Islet of Langerhans (tissue), 1 donor: ENCODE measurements around the gene C1orf146.
"Not testable (repeated sequence)": the region's sequence is repeated elsewhere in the genome, so short reads cannot be mapped to it uniquely, and the experiment has no call there.

Experiments used
- FAIRE-seq: peaks from one replicate; lab custom pipeline; 2011; peaks lifted over from hg19 to GRCh38; lab: Jason Lieb, UNC

Gene C1orf146

GRCh38 chr1:92274939-92275338 lies 57.2 kb downstream of the C1orf146 start:
- no peak for FAIRE-seq

DNA sequence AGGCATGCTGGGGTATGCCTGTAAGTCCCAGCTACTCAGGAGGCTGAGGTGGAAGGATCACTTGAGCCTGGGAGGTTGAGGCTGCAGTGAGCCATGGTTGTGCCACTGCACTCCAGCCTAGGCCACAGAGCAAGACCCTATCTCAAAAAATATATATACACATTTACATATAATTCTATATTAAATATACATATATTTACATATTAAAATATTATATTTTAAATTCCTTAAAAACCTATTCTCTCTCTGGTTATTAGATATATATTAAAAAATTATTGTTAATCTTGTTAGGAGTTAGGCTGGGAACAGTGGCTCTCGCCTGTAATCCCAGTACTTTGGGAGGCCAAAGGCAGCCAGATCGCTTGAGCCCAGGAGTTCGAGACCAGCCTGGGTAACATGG lies 58.4 kb downstream of the C1orf146 start:
- FAIRE-seq, result no peak

DNA sequence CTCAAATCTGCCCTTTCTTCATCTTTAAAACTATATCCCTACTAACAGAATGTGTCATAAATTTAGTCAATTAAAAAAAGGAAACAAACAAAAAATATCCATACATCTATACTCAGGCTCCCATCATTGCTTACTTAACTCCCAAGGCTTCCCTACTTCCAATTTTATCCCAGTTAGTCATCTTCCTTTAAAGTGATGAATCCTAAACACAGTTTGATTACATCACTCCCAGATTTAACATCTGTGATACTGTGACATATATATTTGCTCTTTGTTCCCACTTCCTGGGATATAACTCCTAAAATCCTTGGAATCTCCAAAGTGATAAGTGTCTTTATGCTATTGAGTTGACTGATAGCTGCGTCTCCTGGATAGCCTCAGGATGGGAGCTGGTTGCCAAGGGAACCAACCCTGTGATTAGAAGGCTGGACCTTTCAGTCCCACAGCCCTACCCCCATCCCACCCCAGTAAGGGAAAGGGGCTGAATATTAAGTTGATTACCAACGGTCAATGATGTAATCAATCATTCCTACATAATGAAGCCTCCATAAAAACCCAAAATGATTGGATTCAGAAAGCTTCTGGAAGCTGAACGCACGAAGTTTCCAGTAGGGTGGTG lies 59.5 kb downstream of the C1orf146 start:
- no peak for FAIRE-seq

DNA sequence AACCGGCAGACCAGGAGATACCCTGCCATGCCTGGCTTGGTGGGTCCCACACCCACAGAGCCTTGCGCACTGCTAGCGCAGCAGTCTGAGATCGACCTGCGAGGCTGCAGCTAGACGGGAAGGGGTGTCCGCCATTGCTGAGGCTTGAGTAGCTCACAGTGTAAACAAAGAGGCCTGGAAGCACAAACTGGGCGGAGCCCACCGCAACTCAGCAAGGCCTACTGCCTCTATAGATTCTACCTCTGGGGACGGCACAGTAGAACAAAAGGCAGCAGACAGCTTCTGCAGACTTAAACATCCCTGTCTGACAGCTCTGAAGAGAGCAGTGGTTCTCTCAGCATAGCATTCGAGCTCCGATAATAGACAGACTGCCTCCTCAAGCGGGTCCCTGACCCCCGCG lies 62.1 kb downstream of the C1orf146 start:
- not testable (repeated sequence) for FAIRE-seq

DNA sequence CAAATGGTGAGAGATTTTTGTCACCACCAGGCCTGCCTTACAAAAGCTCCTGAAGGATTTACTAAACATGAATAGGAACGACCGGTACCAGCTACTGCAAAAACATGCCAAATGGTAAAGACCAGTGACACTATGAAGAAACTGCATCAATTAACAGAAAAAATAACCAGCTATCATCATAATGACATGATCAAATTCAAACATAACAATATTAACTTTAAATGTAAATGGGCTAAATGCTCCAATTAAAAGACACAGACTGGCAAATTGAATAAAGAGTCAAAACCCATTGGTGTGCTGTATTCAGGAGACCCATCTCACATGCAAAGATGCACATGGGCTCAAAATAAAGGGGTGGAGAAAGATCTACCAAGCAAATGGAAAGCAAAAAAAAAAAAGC lies 63.7 kb downstream of the C1orf146 start:
- not testable (repeated sequence) for FAIRE-seq

GRCh38 chr1:92291372-92291999 lies 73.8 kb downstream of the C1orf146 start:
- FAIRE-seq, result peak; percentile 96
